Suprapubic skin (tissue), 4 donors: ENCODE measurements around the gene TRIM46. TPM values are rescaled to one million over a fixed set of nuclear protein-coding genes. Genes with fewer than 3 reads are reported as not detected.
"Not testable (repeated sequence)": the region's sequence is repeated elsewhere in the genome, so short reads cannot be mapped to it uniquely, and the experiment has no call there.

ENCODE experiments used
- DNase-seq, 2 donors: peaks; one replicate each; pipeline ENCODE4 v3.0.0-alpha.2; 2019; ENCODE audit warnings: low spot score in 2 of 2
- H3K27ac ChIP-seq: fragments of 200-600 bp; sonication (generic); one replicate; pipeline ENCODE4 v1.5.1; 2019
- H3K27me3 ChIP-seq: fragments of 200-600 bp; sonication (generic); one replicate; pipeline ENCODE4 v1.5.1; 2019
- H3K36me3 ChIP-seq: fragments of 200-600 bp; sonication (generic); one replicate; pipeline ENCODE4 v1.5.1; 2019
- H3K4me1 ChIP-seq: fragments of 200-600 bp; sonication (generic); one replicate; pipeline ENCODE4 v1.5.1; 2019
- H3K4me3 ChIP-seq: fragments of 200-600 bp; sonication (generic); one replicate; pipeline ENCODE4 v1.5.1; 2019; ENCODE audit warnings: mild to moderate bottlenecking
- H3K9me3 ChIP-seq: fragments of 200-600 bp; sonication (generic); one replicate; pipeline ENCODE4 v1.5.1; 2019
- CTCF ChIP-seq, 2 donors: fragments of 200-600 bp in 1 of 2; fragments of 450-650 bp in 1 of 2; sonication (generic) in 1 of 2; IDR thresholded peaks; one replicate each; pipeline ENCODE4 v1.5.1; 2016 to 2019; ENCODE audit warnings: antibody characterized with exemption in 2 of 2, mild to moderate bottlenecking in 1 of 2, moderate library complexity in 1 of 2
- EP300 ChIP-seq: sonication (generic); formaldehyde crosslinking; IDR thresholded peaks from one replicate; pipeline ENCODE4 v1.6.1; 2017; ENCODE audit warnings: antibody characterized with exemption
- POLR2A ChIP-seq, 2 donors: fragments of 450-650 bp; IDR thresholded peaks; one replicate each; pipeline ENCODE4 v1.6.1; 2017; ENCODE audit warnings: antibody characterized with exemption in 2 of 2, mild to moderate bottlenecking in 2 of 2, moderate library complexity in 2 of 2
- POLR2AphosphoS5 ChIP-seq, 3 donors: sonication (generic); formaldehyde crosslinking; IDR thresholded peaks; one replicate each; pipeline ENCODE4 v1.6.1; 2017; ENCODE audit warnings: antibody characterized with exemption in 3 of 3
- WGBS: methylation state at CpG from one replicate; pipeline ENCODE4 v1.1.5; 2018; 5-methylcytosine and 5-hydroxymethylcytosine counted together
- total RNA-seq, 4 donors: library from RNA; depleted of rRNA; stranded (reverse); fragments of >200 nt; gene quantifications; one replicate each; pipeline ENCODE4 v1.1.0, GENCODE V29; 2016

TRIM46 gene
- total RNA-seq, 4 donors from 2014 or later: 0.34 to 0.80 TPM; not detected in 2

GRCh38 chr1:155167166-155168104 lies 6.2 kb upstream of the TRIM46 start:
- peak; percentile 93 for DNase-seq
- Histone ChIP-seq H3K9me3 (no peaks in the 10 kb centered on the region), H3K27ac (peak overlapping the region; percentile 25), H3K4me3 (no peak overlapping the region), H3K4me1 (peaks cover 23% of the 10 kb centered on the region), H3K36me3 (peaks cover 21% of the 10 kb centered on the region), H3K27me3 (no peaks in the 10 kb centered on the region)
- 5% methylated on average over 8 of the region's 28 CpGs for WGBS
- TF ChIP-seq POLR2AphosphoS5 (IDR thresholded peaks at IDR 0.05): no peak
- TF ChIP-seq CTCF (IDR thresholded peaks at IDR 0.05): peak; percentile 81 to 91

- DNase-seq, H3K27ac ChIP-seq: not testable (repeated sequence)
Observed at GRCh38 chr1:155168105-155168445, 5.6 kb upstream of the TRIM46 start.

GRCh38 chr1:155168456-155169210 lies 5.0 kb upstream of the TRIM46 start:
- H3K36me3 ChIP-seq: peaks cover 21% of the 10 kb centered on the region
- H3K27me3 ChIP-seq: no peaks in the 10 kb centered on the region
- WGBS: 83% methylated on average over 10 of the region's 10 CpGs
- H3K9me3 ChIP-seq: no peaks in the 10 kb centered on the region
- DNase-seq: peak in 1 of 2 donors; percentile 12
- H3K4me3 ChIP-seq: no peak overlapping the region
- H3K27ac ChIP-seq: no peak overlapping the region
- H3K4me1 ChIP-seq: peaks cover 31% of the 10 kb centered on the region
- TF ChIP-seq CTCF (IDR thresholded peaks at IDR 0.05) (no peak), EP300 (no peak), POLR2AphosphoS5 (IDR thresholded peaks at IDR 0.05) (no peak), POLR2A (IDR thresholded peaks at IDR 0.05) (no peak)

More at GRCh38 chr1:155168105-155168445, 5.6 kb upstream of the TRIM46 start:
- H3K36me3 ChIP-seq: peaks cover 21% of the 10 kb centered on the region
- not testable (repeated sequence) for H3K27me3 ChIP-seq, H3K9me3 ChIP-seq, H3K4me3 ChIP-seq
- 37% methylated on average over 4 of the region's 4 CpGs for WGBS
- H3K4me1 ChIP-seq: peaks cover 26% of the 10 kb centered on the region

GRCh38 chr1:155169541-155169940 lies 4.1 kb upstream of the TRIM46 start:
- Histone ChIP-seq H3K36me3 (peaks cover 21% of the 10 kb centered on the region), H3K9me3 (no peaks in the 10 kb centered on the region), H3K27me3 (peaks cover 8% of the 10 kb centered on the region), H3K4me1 (peaks cover 40% of the 10 kb centered on the region), H3K4me3 (no peak overlapping the region), H3K27ac (no peak overlapping the region)
- TF ChIP-seq EP300: no peak
- no peak for TF ChIP-seq POLR2A (IDR thresholded peaks at IDR 0.05)
- no peak for TF ChIP-seq CTCF (IDR thresholded peaks at IDR 0.05)
- TF ChIP-seq POLR2AphosphoS5 (IDR thresholded peaks at IDR 0.05): no peak
- DNase-seq: peak in 1 of 2 donors; percentile 29
- 59% methylated on average over 5 of the region's 5 CpGs for WGBS

GRCh38 chr1:155170101-155170785 lies 3.4 kb upstream of the TRIM46 start:
- H3K9me3 ChIP-seq: no peaks in the 10 kb centered on the region
- H3K27ac ChIP-seq: no peak overlapping the region
- peaks cover 21% of the 10 kb centered on the region for H3K36me3 ChIP-seq
- peak in 1 of 2 donors; percentile 32 for DNase-seq
- no peak for TF ChIP-seq CTCF (IDR thresholded peaks at IDR 0.05)
- no peak for TF ChIP-seq POLR2A (IDR thresholded peaks at IDR 0.05)
- no peak for TF ChIP-seq EP300
- TF ChIP-seq POLR2AphosphoS5 (IDR thresholded peaks at IDR 0.05): no peak
- H3K4me1 ChIP-seq: peaks cover 42% of the 10 kb centered on the region
- WGBS: 94% methylated on average over 2 of the region's 2 CpGs
- peaks cover 13% of the 10 kb centered on the region for H3K27me3 ChIP-seq
- H3K4me3 ChIP-seq: no peak overlapping the region
